Mesothelial cell of epicardium (in vitro differentiated cells): ENCODE data around the gene ZNF420. TPM values are rescaled to one million over a fixed set of nuclear protein-coding genes. Genes with fewer than 3 reads are reported as not detected.
"Not testable (repeated sequence)": the region's sequence is repeated elsewhere in the genome, so short reads cannot be mapped to it uniquely, and the experiment has no call there.

ENCODE experiments used
- DNase-seq, 2 experiments: peaks; one replicate each; pipeline ENCODE4 v3.0.0; 2021; ENCODE audit warnings: low spot score in 2 of 2; ENCODE audit not compliant: unreplicated experiment in 2 of 2
- H3K27ac Mint-ChIP-seq: 2 replicates; pipeline ENCODE4 v1.8.0; 2021; ENCODE audit warnings: mixed read lengths
- H3K27me3 Mint-ChIP-seq: 2 replicates; pipeline ENCODE4 v1.8.0; 2021; ENCODE audit warnings: low read depth, mixed read lengths
- H3K36me3 Mint-ChIP-seq: 2 replicates; pipeline ENCODE4 v1.8.0; 2021; ENCODE audit warnings: mixed read lengths
- H3K4me1 Mint-ChIP-seq: 2 replicates; pipeline ENCODE4 v1.8.0; 2021; ENCODE audit warnings: mixed read lengths
- H3K4me3 Mint-ChIP-seq: 2 replicates; pipeline ENCODE4 v1.8.0; 2021; ENCODE audit warnings: mild to moderate bottlenecking, moderate library complexity, mixed read lengths
- H3K9me3 Mint-ChIP-seq: 2 replicates; pipeline ENCODE4 v1.8.0; 2021; ENCODE audit warnings: mixed read lengths
- CTCF ChIP-seq: fragments of 200-600 bp; sonication (generic); IDR thresholded peaks from one replicate; pipeline ENCODE4 v1.5.0; 2021; ENCODE audit warnings: antibody characterized with exemption; ENCODE audit not compliant: unreplicated experiment
- total RNA-seq: library from RNA; stranded (reverse); gene quantifications from 3 replicates; pipeline ENCODE4 v1.2.1, GENCODE V29; 2021

The ZNF420 gene
- total RNA-seq, 1 donor from 2014 or later, result 13.6 TPM

GRCh38 chr19:37082307-37082706, 4.1 kb downstream of the ZNF420 start:
- peaks cover 15% of the 10 kb centered on the region for H3K4me1 Mint-ChIP-seq
- no peak overlapping the region for H3K4me3 Mint-ChIP-seq
- H3K36me3 Mint-ChIP-seq, result peaks cover 56% of the 10 kb centered on the region
- no peaks in the 10 kb centered on the region for H3K27me3 Mint-ChIP-seq
- H3K27ac Mint-ChIP-seq, result no peak overlapping the region
- peaks cover 52% of the 10 kb centered on the region for H3K9me3 Mint-ChIP-seq
- no peak for DNase-seq
- TF ChIP-seq CTCF, result no peak

GRCh38 chr19:37087110-37087509, 8.9 kb downstream of the ZNF420 start:
- H3K4me3 Mint-ChIP-seq, result no peak overlapping the region
- no peaks in the 10 kb centered on the region for H3K4me1 Mint-ChIP-seq
- peaks cover 64% of the 10 kb centered on the region for H3K9me3 Mint-ChIP-seq
- no peak for TF ChIP-seq CTCF
- H3K36me3 Mint-ChIP-seq, result peaks cover 80% of the 10 kb centered on the region
- H3K27ac Mint-ChIP-seq, result no peak overlapping the region
- no peaks in the 10 kb centered on the region for H3K27me3 Mint-ChIP-seq
- DNase-seq, result no peak

GRCh38 chr19:37095859-37096258, 17.6 kb downstream of the ZNF420 start:
- no peak for TF ChIP-seq CTCF
- no peak overlapping the region for H3K4me3 Mint-ChIP-seq
- no peaks in the 10 kb centered on the region for H3K4me1 Mint-ChIP-seq
- peaks cover 66% of the 10 kb centered on the region for H3K9me3 Mint-ChIP-seq
- DNase-seq, result no peak
- H3K27ac Mint-ChIP-seq, result no peak overlapping the region
- no peaks in the 10 kb centered on the region for H3K27me3 Mint-ChIP-seq
- peaks cover 92% of the 10 kb centered on the region for H3K36me3 Mint-ChIP-seq

DNA sequence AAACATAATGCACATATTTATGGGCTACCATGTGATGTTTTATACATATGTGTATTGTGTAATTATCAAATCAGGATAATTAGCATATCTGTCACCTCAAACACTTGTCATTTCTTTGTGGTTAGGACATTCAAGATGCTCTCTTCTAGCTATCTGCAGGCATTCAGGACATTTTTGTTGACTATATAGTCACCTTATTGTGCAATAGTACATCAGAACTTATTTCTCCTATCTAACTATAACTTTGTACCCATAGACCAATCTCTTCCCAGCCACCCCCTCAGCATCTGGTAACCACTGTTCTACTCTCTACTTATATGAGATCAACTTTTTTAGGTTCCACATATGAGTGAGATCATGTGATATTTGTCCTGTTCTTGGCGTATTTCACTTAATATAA, 20.3 kb downstream of the ZNF420 start:
- Mint-ChIP-seq H3K4me1 (no peaks in the 10 kb centered on the region), H3K27ac (no peak overlapping the region), H3K36me3 (peaks cover 92% of the 10 kb centered on the region), H3K4me3 (no peak overlapping the region), H3K27me3 (no peaks in the 10 kb centered on the region), H3K9me3 (peaks cover 70% of the 10 kb centered on the region)
- TF ChIP-seq CTCF, result no peak
- DNase-seq, result no peak

DNA sequence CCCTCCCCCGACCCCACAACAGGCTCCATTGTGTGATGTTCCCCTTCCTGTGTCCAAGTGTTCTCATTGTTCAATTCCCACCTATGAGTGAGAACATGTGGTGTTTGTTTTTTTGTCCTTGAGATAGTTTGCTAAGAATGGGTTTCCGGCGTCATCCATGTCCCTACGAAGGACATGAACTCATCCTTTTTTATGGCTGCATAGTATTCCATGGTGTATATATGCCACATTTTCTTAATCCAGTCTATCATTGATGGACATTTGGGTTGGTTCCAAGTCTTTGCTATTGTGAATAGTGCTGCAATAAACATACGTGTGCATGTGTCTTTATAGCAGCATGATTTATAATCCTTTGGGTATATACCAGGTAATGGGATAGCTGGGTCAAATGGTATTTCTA, 25.9 kb downstream of the ZNF420 start:
- not testable (repeated sequence) for H3K4me3 Mint-ChIP-seq, DNase-seq, H3K27ac Mint-ChIP-seq, H3K4me1 Mint-ChIP-seq, H3K27me3 Mint-ChIP-seq
- peaks cover 78% of the 10 kb centered on the region for H3K9me3 Mint-ChIP-seq
- peaks cover 91% of the 10 kb centered on the region for H3K36me3 Mint-ChIP-seq

DNA sequence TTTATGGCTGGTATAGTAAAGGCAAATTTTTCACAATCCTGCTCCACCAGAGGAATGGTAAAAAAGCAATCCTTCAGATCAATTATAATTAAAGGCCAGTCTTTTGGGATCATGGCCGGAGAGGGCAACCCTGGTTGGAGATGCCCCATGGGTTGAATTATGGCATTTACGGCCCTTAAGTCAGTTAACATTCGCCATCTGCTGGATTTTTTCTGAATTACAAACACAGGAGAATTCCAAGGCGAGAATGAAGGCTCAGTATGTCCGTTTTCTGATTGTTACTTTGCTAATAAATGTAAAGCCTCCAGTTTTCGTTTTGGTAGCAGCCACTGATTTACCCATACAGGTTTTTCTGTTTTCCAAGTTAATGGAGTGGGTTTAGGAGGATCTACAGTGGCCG, 33.5 kb downstream of the ZNF420 start:
- H3K4me3 Mint-ChIP-seq, DNase-seq, H3K4me1 Mint-ChIP-seq, H3K27me3 Mint-ChIP-seq, H3K27ac Mint-ChIP-seq: not testable (repeated sequence)
- peaks cover 90% of the 10 kb centered on the region for H3K9me3 Mint-ChIP-seq
- H3K36me3 Mint-ChIP-seq, result peaks cover 97% of the 10 kb centered on the region

GRCh38 chr19:37114001-37114400, 35.8 kb downstream of the ZNF420 start:
- peak; percentile 45 for TF ChIP-seq CTCF
- Mint-ChIP-seq H3K4me3 (no peak overlapping the region), H3K36me3 (peaks cover 77% of the 10 kb centered on the region), H3K27ac (no peak overlapping the region), H3K27me3 (no peaks in the 10 kb centered on the region), H3K4me1 (no peaks in the 10 kb centered on the region), H3K9me3 (peaks cover 75% of the 10 kb centered on the region)
- DNase-seq, result no peak

- not testable (repeated sequence) for H3K4me1 Mint-ChIP-seq, H3K4me3 Mint-ChIP-seq, H3K27me3 Mint-ChIP-seq, H3K27ac Mint-ChIP-seq, DNase-seq
- Mint-ChIP-seq H3K36me3 (peaks cover 46% of the 10 kb centered on the region), H3K9me3 (peaks cover 54% of the 10 kb centered on the region)
Observed at GRCh38 chr19:37122093-37122492, 43.9 kb downstream of the ZNF420 start.
